Posterior vena cava (tissue), 2 donors: Measurements from ENCODE around the gene SLC35A1. TPM values are rescaled to one million over a fixed set of nuclear protein-coding genes. Genes with fewer than 3 reads are reported as not detected.
A peak's percentile ranks its signal among the peaks of the same experiment; 100 is the strongest.
"Not testable (repeated sequence)": the region's sequence is repeated elsewhere in the genome, so short reads cannot be mapped to it uniquely, and the experiment has no call there.

Experiments
- DNase-seq: peaks from one replicate; pipeline ENCODE4 v3.0.0-alpha.2; 2020; ENCODE audit warnings: low spot score
- intact Hi-C, 2 donors: fragments of 100-400 bp; cut with DNase I; formaldehyde crosslinking; loops; one replicate each; pipeline versions ENCODE4 v1.14.1 to v1.14.2; 2022 to 2023
- long read RNA-seq, 2 donors: library from polyadenylated mRNA; unstranded; transcript quantifications; one replicate each; pipeline ENCODE4 v2.0.0, GENCODE V29; 2020 to 2021
- total RNA-seq, 2 donors: library from RNA; stranded (reverse); fragmentation: NEBNext Ultra II Directional; extraction: Animal tissue kit (Norgen Biotek cat#: 25700); gene quantifications; one replicate each; pipeline ENCODE4 v1.2.1, GENCODE V29; 2021
- donor health status: DM: yes; HTN: yes; CAD: no.
- donor health status: DM: yes; HTN: yes; CAD: no.

Gene SLC35A1
- 10 to 100 TPM; 19.4 to 25.9 TPM for total RNA-seq
- long read RNA-seq, donor 1, transcript SLC35A1-201 (8 exons, 1,851 nt), result major isoform, 5 of 11 reads
- long read RNA-seq, donor 1, partial matches to known transcripts, result 0 of 11 reads
- long read RNA-seq, donor 1, other reads (novel, unspliced or antisense), result 5 of 11 reads
- long read RNA-seq, donor 2, transcript SLC35A1-201 (8 exons, 1,851 nt), result major isoform, 38 of 43 reads
- long read RNA-seq, donor 2, partial matches to known transcripts, result 2 of 43 reads
- long read RNA-seq, donor 2, other reads (novel, unspliced or antisense), result 1 of 43 reads

GRCh38 chr6:87472525-87473418 lies at the start of gene SLC35A1:
Gene SLC35A1 (plus strand): TSS chr6:87472974. CDS start chr6:87473004, 30 bp downstream.
- intact Hi-C loops, result no loop called here

GRCh38 chr6:87426789-87427188 lies 46.0 kb upstream of the SLC35A1 start:
- no peak for DNase-seq
- intact Hi-C loops, result no loop called here

More at GRCh38 chr6:87472525-87473418, at the start of gene SLC35A1:
- peak; percentile 96 for DNase-seq

- intact Hi-C loops, result no loop called here
- no peak for DNase-seq
These were observed 42.3 kb upstream of the SLC35A1 start for GRCh38 chr6:87430499-87430898.

- intact Hi-C loops, result no loop called here
These were observed 41.5 kb upstream of the SLC35A1 start for GRCh38 chr6:87431263-87431662.

GRCh38 chr6:87436435-87436834 lies 36.3 kb upstream of the SLC35A1 start:
- no peak for DNase-seq
- intact Hi-C loops, result no loop called here

More at GRCh38 chr6:87431263-87431662, 41.5 kb upstream of the SLC35A1 start:
- DNase-seq, result no peak

- intact Hi-C loops, result no loop called here
- DNase-seq, result no peak
These were observed 31.1 kb upstream of the SLC35A1 start for GRCh38 chr6:87441711-87442110.

- intact Hi-C loops, result no loop called here
- DNase-seq, result no peak
These were observed 28.4 kb upstream of the SLC35A1 start for GRCh38 chr6:87444362-87444761.

GRCh38 chr6:87465051-87465450 lies 7.7 kb upstream of the SLC35A1 start:
- intact Hi-C loops, result no loop called here
- DNase-seq, result no peak

GRCh38 chr6:87473419-87473903 lies 687 bp downstream of the SLC35A1 start:
- intact Hi-C loops, result no loop called here
- no peak for DNase-seq

- DNase-seq, result no peak
- intact Hi-C loops, result no loop called here
These were observed 9.2 kb downstream of the SLC35A1 start for GRCh38 chr6:87481931-87482330.

- intact Hi-C loops, result no loop called here
- DNase-seq, result no peak
These were observed 9.6 kb downstream of the SLC35A1 start for GRCh38 chr6:87482366-87482765.

- intact Hi-C loops, result no loop called here
- DNase-seq, result no peak
These were observed 11.2 kb downstream of the SLC35A1 start for GRCh38 chr6:87483929-87484328.

- intact Hi-C loops, result no loop called here
- no peak for DNase-seq
These were observed 11.7 kb downstream of the SLC35A1 start for GRCh38 chr6:87484491-87484890.

GRCh38 chr6:87487555-87487954 lies 14.8 kb downstream of the SLC35A1 start:
- intact Hi-C loops, result no loop called here
- DNase-seq, result no peak

- intact Hi-C loops, DNase-seq: not testable (repeated sequence)
These were observed 16.6 kb downstream of the SLC35A1 start for GRCh38 chr6:87489326-87489725.

GRCh38 chr6:87494761-87495422 lies 22.1 kb downstream of the SLC35A1 start:
- DNase-seq, result no peak
- intact Hi-C loops, result no loop called here

GRCh38 chr6:87498048-87498447 lies 25.3 kb downstream of the SLC35A1 start:
- intact Hi-C loops, result no loop called here
- DNase-seq, result no peak

GRCh38 chr6:87501809-87502572 lies 29.2 kb downstream of the SLC35A1 start:
- no peak for DNase-seq

GRCh38 chr6:87504441-87504840 lies 31.7 kb downstream of the SLC35A1 start:
- DNase-seq, result no peak
- intact Hi-C loops, result no loop called here

More at GRCh38 chr6:87501809-87502572, 29.2 kb downstream of the SLC35A1 start:
- intact Hi-C loops, result no loop called here
